SK-N-SH (cell line): ENCODE data around the gene NT5C. TPM values are rescaled to one million over a fixed set of nuclear protein-coding genes. Genes with fewer than 3 reads are reported as not detected.

ENCODE experiments used
- CTCF ChIA-PET: fragments of 300-600, 350-600 bp; formaldehyde crosslinking; extraction: SDS; loops from one replicate; lab custom pipeline; 2021; lab: Yijun Ruan, JAX
- POLR2A ChIA-PET: fragments of 350-600 bp; sonication (Branson Sonifier 250); formaldehyde crosslinking; extraction: SDS; loops from one replicate; lab custom pipeline; 2020; ENCODE audit warnings: antibody characterized with exemption, inconsistent platforms; lab: Yijun Ruan, JAX
- DNase-seq: peaks from one replicate; pipeline ENCODE4 v3.0.0; 2012
- H2AFZ ChIP-seq: fragments of 200-600 bp; sonication (generic); 2 replicates; pipeline ENCODE4 v1.8.1; 2016; ENCODE audit warnings: antibody characterized with exemption, mild to moderate bottlenecking, low read depth
- H3F3A ChIP-seq: fragments of 200-600 bp; sonication (generic); replicated peaks from 2 replicates; pipeline ENCODE3; 2016; ENCODE audit warnings: antibody characterized with exemption, mild to moderate bottlenecking; ENCODE audit not compliant: insufficient read depth
- H3K27ac ChIP-seq, 2 experiments: fragments of 200-500 bp in 1 of 2; fragments of 200-600 bp in 1 of 2; sonication (Bioruptor generic) in 1 of 2; sonication (generic), shearing (Covaris generic) in 1 of 2; 2 replicates each; pipeline versions ENCODE4 v1.5.1 to v1.6.1; 2014 to 2016; ENCODE audit warnings: low read depth in 2 of 2, inconsistent platforms in 1 of 2, low read length in 1 of 2, mild to moderate bottlenecking in 1 of 2, mixed read lengths in 1 of 2
- H3K27me3 ChIP-seq: fragments of 200-600 bp; sonication (generic), shearing (Covaris generic); 2 replicates; pipeline ENCODE4 v1.6.1; 2016; ENCODE audit warnings: mixed run types; ENCODE audit not compliant: insufficient read depth
- H3K36me3 ChIP-seq, 2 experiments: fragments of 200-500 bp in 1 of 2; fragments of 200-600 bp in 1 of 2; sonication (Bioruptor generic) in 1 of 2; sonication (generic) in 1 of 2; replicated peaks in 1 of 2; 2 replicates each; pipeline versions ENCODE3 to v1.5.1; 2014 to 2016; ENCODE audit warnings: low read length in 1 of 2, mild to moderate bottlenecking in 1 of 2; ENCODE audit not compliant: insufficient read depth in 2 of 2, control insufficient read depth in 1 of 2
- H3K4me1 ChIP-seq, 2 experiments: fragments of 200-500 bp in 1 of 2; fragments of 200-600 bp in 1 of 2; sonication (Bioruptor generic) in 1 of 2; sonication (generic), shearing (Covaris generic) in 1 of 2; 2 replicates each; pipeline versions ENCODE4 v1.5.1 to v1.6.1; 2014 to 2016; ENCODE audit warnings: low read depth in 1 of 2, low read length in 1 of 2, mixed run types in 1 of 2; ENCODE audit not compliant: insufficient read depth in 2 of 2, control insufficient read depth in 1 of 2
- H3K4me2 ChIP-seq: fragments of 200-600 bp; sonication (generic), shearing (Covaris generic); 2 replicates; pipeline ENCODE4 v1.6.1; 2017; ENCODE audit warnings: mixed run types
- H3K4me3 ChIP-seq, 2 experiments: fragments of 200-500 bp in 1 of 2; fragments of 200-600 bp in 1 of 2; sonication (Bioruptor generic) in 1 of 2; sonication (generic), shearing (Covaris generic) in 1 of 2; 2 replicates each; pipeline versions ENCODE4 v1.5.1 to v1.8.1; 2014 to 2016; ENCODE audit warnings: low read depth in 2 of 2, inconsistent platforms in 1 of 2, low read length in 1 of 2, mild to moderate bottlenecking in 1 of 2, mixed read lengths in 1 of 2, moderate library complexity in 1 of 2
- H3K79me2 ChIP-seq: fragments of 200-600 bp; sonication (generic); 2 replicates; pipeline ENCODE4 v1.8.1; 2017; ENCODE audit warnings: mild to moderate bottlenecking; ENCODE audit not compliant: insufficient read depth
- H3K9ac ChIP-seq: fragments of 200-600 bp; sonication (generic); 2 replicates; pipeline ENCODE4 v1.6.1; 2017; ENCODE audit warnings: mixed run types
- H3K9me2 ChIP-seq: fragments of 200-600 bp; sonication (generic); 2 replicates; pipeline ENCODE4 v1.6.1; 2017; ENCODE audit warnings: mixed run types
- H3K9me3 ChIP-seq: fragments of 200-600 bp; sonication (generic); 2 replicates; pipeline ENCODE4 v1.6.1; 2017; ENCODE audit warnings: mixed run types, mild to moderate bottlenecking, moderate library complexity
- H4K20me1 ChIP-seq: fragments of 200-600 bp; sonication (generic); 2 replicates; pipeline ENCODE4 v1.6.1; 2017; ENCODE audit warnings: mild to moderate bottlenecking, mixed run types; ENCODE audit not compliant: insufficient read depth
- EP300 ChIP-seq, 2 experiments: IDR thresholded peaks; 2 replicates each; pipeline versions ENCODE4 v1.4.0 to v1.6.1; 2012; ENCODE audit warnings: borderline replicate concordance in 1 of 2, low read depth in 1 of 2, low read length in 1 of 2
- FOXJ3 ChIP-seq: sonication (generic); formaldehyde crosslinking; IDR thresholded peaks from 2 replicates; pipeline ENCODE4 v1.5.1; 2020; ENCODE audit warnings: mild to moderate bottlenecking, missing genetic modification reagents
- FOXM1 ChIP-seq: IDR thresholded peaks from 2 replicates; pipeline ENCODE4 v1.4.0; 2012; ENCODE audit warnings: low read depth, mild to moderate bottlenecking
- JUND ChIP-seq: IDR thresholded peaks from 2 replicates; pipeline ENCODE4 v1.4.0; 2012
- NFIC ChIP-seq: IDR thresholded peaks from 2 replicates; pipeline ENCODE4 v1.4.0; 2012; ENCODE audit warnings: borderline replicate concordance
- NRF1 ChIP-seq: IDR thresholded peaks from 2 replicates; pipeline ENCODE4 v1.6.1; 2012; ENCODE audit warnings: low read depth, mild to moderate bottlenecking, low read length
- PBX3 ChIP-seq: IDR thresholded peaks from 2 replicates; pipeline ENCODE4; 2012
- POLR2AphosphoS5 ChIP-seq: IDR thresholded peaks from 2 replicates; pipeline ENCODE4 v1.6.1; 2012; ENCODE audit warnings: low read depth, low read length
- RXRA ChIP-seq: IDR thresholded peaks from 2 replicates; pipeline ENCODE4 v1.4.0; 2012; ENCODE audit warnings: low read depth, mild to moderate bottlenecking, borderline replicate concordance
- YY1 ChIP-seq: IDR thresholded peaks from 2 replicates; pipeline ENCODE4 v1.4.0; 2012; ENCODE audit warnings: low read depth, mild to moderate bottlenecking
- WGBS: methylation state at CpG from one replicate; pipeline ENCODE4 v1.1.6; 2017; ENCODE audit warnings: low lambda C conversion rate; 5-methylcytosine and 5-hydroxymethylcytosine counted together
- polyA plus RNA-seq, 3 experiments: library from polyadenylated mRNA; depleted of rRNA; stranded (reverse); fragments of >200 nt; gene quantifications; 2 replicates each; pipeline ENCODE4 v1.2.3, GENCODE V29; 2012
- TF ChIP-seq, protein P1 (sequence below): fragments of 200-600 bp; sonication (generic); IDR thresholded peaks from 2 replicates; pipeline ENCODE4 v1.6.1; 2017; ENCODE audit warnings: antibody characterized with exemption, mild to moderate bottlenecking, moderate library complexity
- TF ChIP-seq, protein P2 (sequence below): IDR thresholded peaks from 2 replicates; pipeline ENCODE4 v1.4.0; 2012; ENCODE audit warnings: low read depth
- TF ChIP-seq, protein P3 (sequence below): fragments of 150-350 bp; IDR thresholded peaks from 2 replicates; pipeline ENCODE4 v1.6.1; 2017; ENCODE audit warnings: antibody characterized with exemption, low read length, low read depth, borderline replicate concordance

NT5C gene
- polyA plus RNA-seq, 1 of the 3 experiments (the other 2 are of a cell fraction): 111 TPM

DNA sequence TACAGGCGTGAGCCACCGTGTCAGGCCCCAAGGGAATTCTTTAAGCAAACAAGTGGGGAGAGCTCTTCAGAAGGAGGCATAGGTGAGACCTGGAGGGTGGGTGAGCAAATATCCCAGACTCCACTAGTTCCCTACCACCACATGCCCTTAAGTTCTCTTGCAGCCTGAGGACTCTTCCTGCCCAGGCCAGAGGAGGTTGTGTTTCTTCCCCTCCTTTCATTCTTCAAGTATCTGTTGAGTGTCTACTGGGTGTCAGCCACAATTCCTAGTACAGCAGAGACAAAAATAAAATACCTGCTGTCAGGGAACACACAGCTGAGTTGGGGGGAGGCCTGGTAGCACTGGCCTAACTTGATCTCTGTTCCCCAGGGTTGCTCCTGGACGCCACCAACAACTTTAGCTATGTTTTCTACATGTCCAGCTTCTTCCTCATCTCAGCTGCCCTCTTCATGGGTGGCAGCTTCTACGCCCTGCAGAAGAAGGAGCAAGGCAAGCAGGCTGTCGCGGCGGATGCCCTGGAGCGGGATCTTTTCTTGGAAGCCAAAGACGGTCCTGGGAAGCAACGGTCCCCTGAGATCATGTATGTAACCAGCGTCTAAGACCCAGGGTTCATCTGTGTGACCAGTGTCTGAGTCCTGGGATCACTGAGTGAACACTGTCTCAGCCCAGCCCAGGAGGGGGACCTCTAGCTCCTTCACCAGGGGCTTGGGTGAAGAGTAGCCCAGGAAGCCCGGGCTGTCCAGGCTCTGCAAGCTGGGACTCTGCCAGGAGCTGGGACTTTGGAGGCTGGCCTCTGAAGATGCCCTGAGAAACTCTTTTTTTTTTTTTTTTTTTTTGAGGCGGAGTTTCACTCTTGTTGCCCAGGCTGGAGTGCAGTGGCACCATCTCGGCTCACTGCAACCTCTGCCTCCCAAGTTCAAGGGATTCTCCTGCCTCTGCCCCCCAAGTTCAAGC is 27.7 kb downstream of the NT5C start:
- TF ChIP-seq, protein P1, sequence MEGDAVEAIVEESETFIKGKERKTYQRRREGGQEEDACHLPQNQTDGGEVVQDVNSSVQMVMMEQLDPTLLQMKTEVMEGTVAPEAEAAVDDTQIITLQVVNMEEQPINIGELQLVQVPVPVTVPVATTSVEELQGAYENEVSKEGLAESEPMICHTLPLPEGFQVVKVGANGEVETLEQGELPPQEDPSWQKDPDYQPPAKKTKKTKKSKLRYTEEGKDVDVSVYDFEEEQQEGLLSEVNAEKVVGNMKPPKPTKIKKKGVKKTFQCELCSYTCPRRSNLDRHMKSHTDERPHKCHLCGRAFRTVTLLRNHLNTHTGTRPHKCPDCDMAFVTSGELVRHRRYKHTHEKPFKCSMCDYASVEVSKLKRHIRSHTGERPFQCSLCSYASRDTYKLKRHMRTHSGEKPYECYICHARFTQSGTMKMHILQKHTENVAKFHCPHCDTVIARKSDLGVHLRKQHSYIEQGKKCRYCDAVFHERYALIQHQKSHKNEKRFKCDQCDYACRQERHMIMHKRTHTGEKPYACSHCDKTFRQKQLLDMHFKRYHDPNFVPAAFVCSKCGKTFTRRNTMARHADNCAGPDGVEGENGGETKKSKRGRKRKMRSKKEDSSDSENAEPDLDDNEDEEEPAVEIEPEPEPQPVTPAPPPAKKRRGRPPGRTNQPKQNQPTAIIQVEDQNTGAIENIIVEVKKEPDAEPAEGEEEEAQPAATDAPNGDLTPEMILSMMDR: no peak
- TF ChIP-seq, protein P2, sequence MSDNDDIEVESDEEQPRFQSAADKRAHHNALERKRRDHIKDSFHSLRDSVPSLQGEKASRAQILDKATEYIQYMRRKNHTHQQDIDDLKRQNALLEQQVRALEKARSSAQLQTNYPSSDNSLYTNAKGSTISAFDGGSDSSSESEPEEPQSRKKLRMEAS: no peak
- TF ChIP-seq POLR2AphosphoS5 (no peak), PBX3 (no peak), RXRA (no peak), EP300 (IDR thresholded peaks at IDR 0.05; ENCODE audit: borderline replicate concordance in 1 of 2, low read depth in 1 of 2, low read length in 1 of 2) (no peak), NFIC (no peak), JUND (no peak), FOXJ3 (CRISPR knock-in tag) (no peak), FOXM1 (no peak), NRF1 (no peak), YY1 (no peak)
- TF ChIP-seq, protein P3, sequence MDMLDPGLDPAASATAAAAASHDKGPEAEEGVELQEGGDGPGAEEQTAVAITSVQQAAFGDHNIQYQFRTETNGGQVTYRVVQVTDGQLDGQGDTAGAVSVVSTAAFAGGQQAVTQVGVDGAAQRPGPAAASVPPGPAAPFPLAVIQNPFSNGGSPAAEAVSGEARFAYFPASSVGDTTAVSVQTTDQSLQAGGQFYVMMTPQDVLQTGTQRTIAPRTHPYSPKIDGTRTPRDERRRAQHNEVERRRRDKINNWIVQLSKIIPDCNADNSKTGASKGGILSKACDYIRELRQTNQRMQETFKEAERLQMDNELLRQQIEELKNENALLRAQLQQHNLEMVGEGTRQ: no peak
- 77% methylated on average over 14 of the region's 14 CpGs for WGBS
- H4K20me1 ChIP-seq: no peaks in the 10 kb centered on the region
- H2AFZ ChIP-seq: no peak overlapping the region
- H3K4me2 ChIP-seq: no peak overlapping the region
- CTCF ChIA-PET: interaction anchor here (0.6 to 4.9 kb wide), 17 partner anchors 9 to 1191 kb away, joined by 3 to 68 read pairs (median 9); partner anchors contain the start of genes MIF4GD, NT5C, OTOP2 and SLC16A5
- POLR2A ChIA-PET: interaction anchor here (0.8 to 1.1 kb wide), 2 partner anchors 29 to 1101 kb away, joined by 4 to 12 read pairs; no protein-coding TSS in a partner anchor
- no peak overlapping the region for H3K9ac ChIP-seq
- no peaks in the 10 kb centered on the region for H3K79me2 ChIP-seq
- H3K27me3 ChIP-seq: no peaks in the 10 kb centered on the region
- H3K9me2 ChIP-seq: no peaks in the 10 kb centered on the region
- H3K4me1 ChIP-seq: peaks cover 0 to 10% of the 10 kb centered on the region in 2 experiments; a peak in 1 of 4 replicates
- H3F3A ChIP-seq: peaks cover 4% of the 10 kb centered on the region
- DNase-seq: no peak
- H3K27ac ChIP-seq: no peak overlapping the region
- H3K36me3 ChIP-seq: no peaks in the 10 kb centered on the region
- H3K4me3 ChIP-seq: no peak overlapping the region
- H3K9me3 ChIP-seq: no peaks in the 10 kb centered on the region
